Ishikawa (cell line): ENCODE measurements around the gene MAML1.

Experiments used
- CEBPB ChIP-seq: IDR thresholded peaks from 2 replicates; pipeline ENCODE4 v1.6.1; 2012
- CREB1 ChIP-seq: IDR thresholded peaks from 2 replicates; pipeline ENCODE4 v1.6.1; 2012; ENCODE audit warnings: low read depth
- EGR1 ChIP-seq: IDR thresholded peaks from 2 replicates; pipeline ENCODE4 v1.6.1; 2012
- EP300 ChIP-seq: IDR thresholded peaks from 2 replicates; pipeline ENCODE4 v1.6.1; 2012; ENCODE audit warnings: borderline replicate concordance
- FOXM1 ChIP-seq: IDR thresholded peaks from 2 replicates; pipeline ENCODE4 v1.6.1; 2012; ENCODE audit warnings: low read depth, borderline replicate concordance
- MAX ChIP-seq: IDR thresholded peaks from 2 replicates; pipeline ENCODE4 v1.6.1; 2012
- NFIC ChIP-seq: IDR thresholded peaks from 2 replicates; pipeline ENCODE4 v1.6.1; 2012
- RAD21 ChIP-seq: IDR thresholded peaks from 2 replicates; pipeline ENCODE4 v1.6.1; 2012; ENCODE audit warnings: low read depth
- TAF1 ChIP-seq: IDR thresholded peaks from 2 replicates; pipeline ENCODE4 v1.6.1; 2012; ENCODE audit warnings: low read depth, mild to moderate bottlenecking
- TCF12 ChIP-seq: IDR thresholded peaks from 2 replicates; pipeline ENCODE4 v1.6.1; 2012; ENCODE audit warnings: low read depth
- TEAD4 ChIP-seq: IDR thresholded peaks from 2 replicates; pipeline ENCODE4 v1.6.1; 2012
- YY1 ChIP-seq: IDR thresholded peaks from 2 replicates; pipeline ENCODE4 v1.6.1; 2012; ENCODE audit warnings: low read depth
- ZBTB7A ChIP-seq: IDR thresholded peaks from 2 replicates; pipeline ENCODE4 v1.6.1; 2012; ENCODE audit warnings: low read depth
- TF ChIP-seq, protein P1 (sequence below): IDR thresholded peaks from 2 replicates; pipeline ENCODE4 v1.6.1; 2012
- TF ChIP-seq, protein P2 (sequence below): IDR thresholded peaks from 2 replicates; pipeline ENCODE4 v1.6.1; 2012; ENCODE audit warnings: low read depth, mild to moderate bottlenecking

MAML1 gene

DNA sequence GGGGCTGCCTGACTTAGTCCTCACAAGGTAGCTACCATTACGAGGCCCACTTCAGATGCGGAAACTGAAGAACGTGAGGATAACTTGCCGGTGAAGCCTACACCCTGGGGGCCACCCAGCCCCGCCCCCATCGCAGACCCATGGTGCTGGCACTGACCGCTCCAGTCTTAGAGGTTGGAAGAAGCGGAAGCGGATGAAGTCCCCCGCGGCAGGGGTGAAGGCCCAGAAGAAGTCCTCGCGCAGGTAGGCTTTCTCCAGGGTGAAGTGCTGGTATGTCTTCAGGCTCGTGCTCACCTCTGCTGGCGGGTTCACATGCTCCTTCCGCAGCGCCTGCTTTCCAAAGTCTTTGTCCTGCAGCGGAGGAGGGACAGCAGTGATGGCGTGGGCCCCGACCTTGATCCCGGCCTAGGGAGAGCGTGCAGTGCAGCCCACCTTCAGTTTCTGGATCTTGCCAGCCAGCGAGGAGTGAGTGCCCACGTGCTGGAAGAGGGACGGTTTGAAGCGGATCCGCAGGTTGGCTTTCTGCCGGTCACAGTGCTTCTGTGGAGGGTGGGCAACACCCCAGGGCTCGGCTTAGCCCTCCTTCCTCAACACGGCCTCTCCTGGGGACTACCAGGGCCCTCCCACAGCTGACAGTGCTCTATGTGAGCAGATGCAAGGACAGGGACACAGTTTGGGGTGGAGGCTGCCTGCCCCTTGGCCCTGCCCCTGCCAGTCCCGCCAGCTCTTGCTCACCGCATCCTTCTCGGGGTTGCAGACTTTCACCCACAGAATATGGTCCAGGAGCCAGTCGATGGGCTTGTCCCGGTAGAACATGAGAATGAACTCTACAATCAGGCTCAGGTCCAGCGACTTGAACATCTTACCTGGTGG lies 66.4 kb downstream of the MAML1 start:
- TF ChIP-seq CREB1 (no peak), CEBPB (no peak), TEAD4 (no peak), TAF1 (no peak), FOXM1 (no peak)
- TF ChIP-seq, protein P1, sequence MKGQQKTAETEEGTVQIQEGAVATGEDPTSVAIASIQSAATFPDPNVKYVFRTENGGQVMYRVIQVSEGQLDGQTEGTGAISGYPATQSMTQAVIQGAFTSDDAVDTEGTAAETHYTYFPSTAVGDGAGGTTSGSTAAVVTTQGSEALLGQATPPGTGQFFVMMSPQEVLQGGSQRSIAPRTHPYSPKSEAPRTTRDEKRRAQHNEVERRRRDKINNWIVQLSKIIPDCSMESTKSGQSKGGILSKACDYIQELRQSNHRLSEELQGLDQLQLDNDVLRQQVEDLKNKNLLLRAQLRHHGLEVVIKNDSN: no peak
- TF ChIP-seq, protein P2, sequence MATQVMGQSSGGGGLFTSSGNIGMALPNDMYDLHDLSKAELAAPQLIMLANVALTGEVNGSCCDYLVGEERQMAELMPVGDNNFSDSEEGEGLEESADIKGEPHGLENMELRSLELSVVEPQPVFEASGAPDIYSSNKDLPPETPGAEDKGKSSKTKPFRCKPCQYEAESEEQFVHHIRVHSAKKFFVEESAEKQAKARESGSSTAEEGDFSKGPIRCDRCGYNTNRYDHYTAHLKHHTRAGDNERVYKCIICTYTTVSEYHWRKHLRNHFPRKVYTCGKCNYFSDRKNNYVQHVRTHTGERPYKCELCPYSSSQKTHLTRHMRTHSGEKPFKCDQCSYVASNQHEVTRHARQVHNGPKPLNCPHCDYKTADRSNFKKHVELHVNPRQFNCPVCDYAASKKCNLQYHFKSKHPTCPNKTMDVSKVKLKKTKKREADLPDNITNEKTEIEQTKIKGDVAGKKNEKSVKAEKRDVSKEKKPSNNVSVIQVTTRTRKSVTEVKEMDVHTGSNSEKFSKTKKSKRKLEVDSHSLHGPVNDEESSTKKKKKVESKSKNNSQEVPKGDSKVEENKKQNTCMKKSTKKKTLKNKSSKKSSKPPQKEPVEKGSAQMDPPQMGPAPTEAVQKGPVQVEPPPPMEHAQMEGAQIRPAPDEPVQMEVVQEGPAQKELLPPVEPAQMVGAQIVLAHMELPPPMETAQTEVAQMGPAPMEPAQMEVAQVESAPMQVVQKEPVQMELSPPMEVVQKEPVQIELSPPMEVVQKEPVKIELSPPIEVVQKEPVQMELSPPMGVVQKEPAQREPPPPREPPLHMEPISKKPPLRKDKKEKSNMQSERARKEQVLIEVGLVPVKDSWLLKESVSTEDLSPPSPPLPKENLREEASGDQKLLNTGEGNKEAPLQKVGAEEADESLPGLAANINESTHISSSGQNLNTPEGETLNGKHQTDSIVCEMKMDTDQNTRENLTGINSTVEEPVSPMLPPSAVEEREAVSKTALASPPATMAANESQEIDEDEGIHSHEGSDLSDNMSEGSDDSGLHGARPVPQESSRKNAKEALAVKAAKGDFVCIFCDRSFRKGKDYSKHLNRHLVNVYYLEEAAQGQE: no peak

- TF ChIP-seq RAD21 (no peak), ZBTB7A (no peak), EP300 (no peak), FOXM1 (no peak), CREB1 (no peak)
- TF ChIP-seq, protein P2: no peak
These were observed 67.0 kb downstream of the MAML1 start for GRCh38 chr5:179799644-179799973.

DNA sequence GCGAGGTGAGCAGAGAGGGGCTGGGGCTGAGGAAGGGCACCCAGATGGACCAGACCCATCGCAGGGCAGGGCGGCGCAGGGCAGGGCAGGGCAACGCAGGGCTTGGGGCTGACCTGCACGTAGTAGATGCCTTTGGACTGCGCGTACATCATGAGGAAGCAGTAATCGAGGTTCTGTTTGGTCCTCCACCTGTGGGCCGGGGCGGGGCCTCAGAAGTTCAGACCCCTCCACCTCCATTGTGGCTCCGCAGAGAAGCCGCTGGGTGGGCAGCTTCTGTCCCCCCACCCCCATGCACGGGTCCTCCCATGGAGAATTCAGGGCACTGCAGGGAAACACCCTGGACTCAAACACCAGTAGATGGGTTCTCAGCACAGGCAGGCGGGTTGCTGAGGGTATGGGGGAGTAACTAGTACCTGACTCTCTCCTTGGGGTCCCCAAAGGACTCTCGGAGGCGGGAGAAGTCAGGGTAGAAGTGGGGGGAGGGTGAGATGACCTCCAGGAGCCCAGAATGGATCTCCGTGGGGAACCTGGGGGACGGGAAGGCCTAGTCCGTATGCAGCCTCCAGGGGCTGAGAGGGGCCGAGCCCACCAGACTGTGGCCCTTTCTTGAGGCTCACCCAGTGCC lies 67.6 kb downstream of the MAML1 start:
- TF ChIP-seq CREB1 (no peak), TCF12 (no peak), CEBPB (no peak), MAX (no peak), YY1 (no peak), EP300 (no peak), ZBTB7A (no peak), TAF1 (no peak), EGR1 (no peak), TEAD4 (no peak), RAD21 (no peak), NFIC (no peak), FOXM1 (no peak)
- TF ChIP-seq, protein P2: no peak
- TF ChIP-seq, protein P1: no peak

- TF ChIP-seq EGR1 (no peak), CEBPB (no peak), NFIC (no peak), TEAD4 (no peak), FOXM1 (no peak), RAD21 (no peak), TCF12 (no peak), EP300 (no peak), CREB1 (no peak), MAX (no peak), ZBTB7A (no peak), TAF1 (no peak), YY1 (no peak)
- TF ChIP-seq, protein P2: no peak
- TF ChIP-seq, protein P1: no peak
These were observed 68.1 kb downstream of the MAML1 start for GRCh38 chr5:179800696-179801201.
